Myometrial cell (primary cell): ENCODE measurements around the gene SLIT3. TPM values are rescaled to one million over a fixed set of nuclear protein-coding genes. Genes with fewer than 3 reads are reported as not detected.

Experiments
- total RNA-seq: library from RNA; depleted of rRNA; stranded (reverse); fragments of >200 nt; gene quantifications from 2 replicates; pipeline ENCODE4 v1.2.3, GENCODE V29; 2015

The SLIT3 gene
- not detected in 2 replicates for total RNA-seq

DNA sequence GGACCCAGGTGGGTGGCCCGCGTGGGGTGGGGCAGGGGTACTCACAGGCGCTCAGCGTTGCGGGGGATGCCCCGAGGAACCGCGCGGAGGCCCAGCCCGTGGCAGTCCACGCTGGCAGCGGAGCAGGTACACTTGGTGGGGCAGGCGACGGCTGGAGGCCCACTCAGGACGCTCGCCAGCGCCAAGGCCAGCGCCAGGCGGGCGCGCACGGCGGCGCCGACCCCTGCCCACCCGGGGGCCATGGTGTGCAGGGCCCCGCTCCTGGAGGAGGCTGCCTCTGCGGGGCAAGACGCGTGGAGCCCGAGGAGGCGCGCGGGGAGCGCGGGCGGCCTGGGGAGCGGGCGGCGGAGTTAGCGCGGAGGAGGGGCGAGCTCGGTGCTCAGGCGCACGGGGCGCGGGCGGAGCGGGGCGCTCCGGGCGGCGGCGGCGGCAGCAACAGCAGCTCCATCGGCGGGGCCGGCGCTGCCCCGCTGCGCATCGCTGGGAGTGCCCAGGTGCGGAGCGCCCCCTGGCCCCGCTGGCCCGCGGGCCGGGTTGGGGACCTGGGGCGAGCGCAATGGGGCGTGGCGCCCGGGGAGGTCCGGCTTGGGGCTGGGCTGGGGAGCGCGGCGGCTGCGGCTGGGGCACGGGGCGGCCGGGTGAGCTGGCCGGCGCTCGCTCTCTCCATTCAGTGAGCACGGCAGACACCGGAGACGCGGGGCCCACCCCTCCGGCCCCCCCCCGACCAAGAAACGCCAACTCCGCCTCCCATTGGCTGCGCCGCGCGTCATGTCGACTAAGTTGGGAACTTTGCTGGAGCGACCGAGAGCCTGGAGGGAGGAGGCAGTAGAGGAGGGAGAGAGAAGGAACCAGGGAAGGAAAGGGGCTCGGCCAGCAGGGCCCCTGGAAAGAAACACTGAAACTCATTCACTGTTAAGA, at the start of gene SLIT3:
SLIT3 (minus strand) TSS at position 672 of the 918 bp plus-strand sequence; CDS start at position 242, 430 bp downstream.

